ENCODE results near the gene PCDH9.

Gene PCDH9

GRCh38 chr13:67224148-67224846 lies 5.8 kb downstream of the PCDH9 start:
- Histone ChIP-seq H3K36me3 (ENCODE audit: control insufficient read depth, insufficient read depth, low read length) (no peaks in the 10 kb centered on the region), H3K4me3 (ENCODE audit: insufficient read depth, low read depth, low read length) (no peak overlapping the region), H3K27ac (ENCODE audit: insufficient read depth, low read depth, low read length, poor library complexity, severe bottlenecking) (no peak overlapping the region), H3K9me3 (ENCODE audit: control insufficient read depth, low read length) (no peaks in the 10 kb centered on the region), H3K27me3 (ENCODE audit: control insufficient read depth, insufficient read depth, low read length, poor library complexity, severe bottlenecking) (peaks cover 19% of the 10 kb centered on the region), H3K4me1 (ENCODE audit: control insufficient read depth, insufficient read depth, low read length) (no peaks in the 10 kb centered on the region)
- WGBS, 2 experiments, result 31 to 35% methylated on average over 6 of the region's 9 CpGs

GRCh38 chr13:67223742-67224141 lies 6.4 kb downstream of the PCDH9 start:
- H3K27me3 ChIP-seq (ENCODE audit: control insufficient read depth, insufficient read depth, low read length, poor library complexity, severe bottlenecking), result peaks cover 14% of the 10 kb centered on the region
- no peaks in the 10 kb centered on the region for H3K9me3 ChIP-seq (ENCODE audit: control insufficient read depth, low read length)
- no peaks in the 10 kb centered on the region for H3K4me1 ChIP-seq (ENCODE audit: control insufficient read depth, insufficient read depth, low read length)
- no peaks in the 10 kb centered on the region for H3K36me3 ChIP-seq (ENCODE audit: control insufficient read depth, insufficient read depth, low read length)
- no peak overlapping the region for H3K4me3 ChIP-seq (ENCODE audit: insufficient read depth, low read depth, low read length)
- no CpG with 5 or more reads among the region's 1 CpG for WGBS, 2 experiments
- H3K27ac ChIP-seq (ENCODE audit: insufficient read depth, low read depth, low read length, poor library complexity, severe bottlenecking), result no peak overlapping the region

GRCh38 chr13:67223024-67223423 lies 7.1 kb downstream of the PCDH9 start:
- H3K27me3 ChIP-seq (ENCODE audit: control insufficient read depth, insufficient read depth, low read length, poor library complexity, severe bottlenecking), result peaks cover 7% of the 10 kb centered on the region
- no peak overlapping the region for H3K27ac ChIP-seq (ENCODE audit: insufficient read depth, low read depth, low read length, poor library complexity, severe bottlenecking)
- no peak overlapping the region for H3K4me3 ChIP-seq (ENCODE audit: insufficient read depth, low read depth, low read length)
- H3K4me1 ChIP-seq (ENCODE audit: control insufficient read depth, insufficient read depth, low read length), result no peaks in the 10 kb centered on the region
- WGBS, 2 experiments, result 81 to 87% methylated on average over 1 of the region's 2 CpGs
- no peaks in the 10 kb centered on the region for H3K9me3 ChIP-seq (ENCODE audit: control insufficient read depth, low read length)
- no peaks in the 10 kb centered on the region for H3K36me3 ChIP-seq (ENCODE audit: control insufficient read depth, insufficient read depth, low read length)

- Histone ChIP-seq H3K4me1 (ENCODE audit: control insufficient read depth, insufficient read depth, low read length) (peaks cover 3% of the 10 kb centered on the region), H3K9me3 (ENCODE audit: control insufficient read depth, low read length) (no peaks in the 10 kb centered on the region), H3K27me3 (ENCODE audit: control insufficient read depth, insufficient read depth, low read length, poor library complexity, severe bottlenecking) (no peaks in the 10 kb centered on the region), H3K27ac (ENCODE audit: insufficient read depth, low read depth, low read length, poor library complexity, severe bottlenecking) (no peak overlapping the region), H3K36me3 (ENCODE audit: control insufficient read depth, insufficient read depth, low read length) (no peaks in the 10 kb centered on the region), H3K4me3 (ENCODE audit: insufficient read depth, low read depth, low read length) (no peak overlapping the region)
- 91 to 97% methylated on average over 2 to 3 of the region's 3 CpGs for WGBS, 2 experiments
Measured at GRCh38 chr13:67221630-67222226, 8.4 kb downstream of the PCDH9 start.

- H3K27me3 ChIP-seq (ENCODE audit: control insufficient read depth, insufficient read depth, low read length, poor library complexity, severe bottlenecking), result no peaks in the 10 kb centered on the region
- no peak overlapping the region for H3K27ac ChIP-seq (ENCODE audit: insufficient read depth, low read depth, low read length, poor library complexity, severe bottlenecking)
- H3K9me3 ChIP-seq (ENCODE audit: control insufficient read depth, low read length), result no peaks in the 10 kb centered on the region
- no peaks in the 10 kb centered on the region for H3K36me3 ChIP-seq (ENCODE audit: control insufficient read depth, insufficient read depth, low read length)
- 89% methylated on average over 1 of the region's 1 CpG; no CpG with 5 or more reads in 1 of the 2 experiments for WGBS, 2 experiments
- peaks cover 3% of the 10 kb centered on the region for H3K4me1 ChIP-seq (ENCODE audit: control insufficient read depth, insufficient read depth, low read length)
- no peak overlapping the region for H3K4me3 ChIP-seq (ENCODE audit: insufficient read depth, low read depth, low read length)
Measured at GRCh38 chr13:67219113-67219512, 11.0 kb downstream of the PCDH9 start.

GRCh38 chr13:67217880-67218279 lies 12.3 kb downstream of the PCDH9 start:
- Histone ChIP-seq H3K36me3 (ENCODE audit: control insufficient read depth, insufficient read depth, low read length) (no peaks in the 10 kb centered on the region), H3K27ac (ENCODE audit: insufficient read depth, low read depth, low read length, poor library complexity, severe bottlenecking) (no peak overlapping the region), H3K27me3 (ENCODE audit: control insufficient read depth, insufficient read depth, low read length, poor library complexity, severe bottlenecking) (no peaks in the 10 kb centered on the region), H3K9me3 (ENCODE audit: control insufficient read depth, low read length) (no peaks in the 10 kb centered on the region), H3K4me1 (ENCODE audit: control insufficient read depth, insufficient read depth, low read length) (peaks cover 3% of the 10 kb centered on the region), H3K4me3 (ENCODE audit: insufficient read depth, low read depth, low read length) (no peak overlapping the region)

GRCh38 chr13:67216864-67217263 lies 13.3 kb downstream of the PCDH9 start:
- no peak overlapping the region for H3K27ac ChIP-seq (ENCODE audit: insufficient read depth, low read depth, low read length, poor library complexity, severe bottlenecking)
- 87 to 91% methylated on average over 3 to 4 of the region's 4 CpGs for WGBS, 2 experiments
- H3K9me3 ChIP-seq (ENCODE audit: control insufficient read depth, low read length), result no peaks in the 10 kb centered on the region
- no peaks in the 10 kb centered on the region for H3K36me3 ChIP-seq (ENCODE audit: control insufficient read depth, insufficient read depth, low read length)
- H3K27me3 ChIP-seq (ENCODE audit: control insufficient read depth, insufficient read depth, low read length, poor library complexity, severe bottlenecking), result no peaks in the 10 kb centered on the region
- no peak overlapping the region for H3K4me3 ChIP-seq (ENCODE audit: insufficient read depth, low read depth, low read length)
- H3K4me1 ChIP-seq (ENCODE audit: control insufficient read depth, insufficient read depth, low read length), result peaks cover 3% of the 10 kb centered on the region

GRCh38 chr13:67210208-67210607 lies 19.9 kb downstream of the PCDH9 start:
- Histone ChIP-seq H3K4me3 (ENCODE audit: insufficient read depth, low read depth, low read length) (no peak overlapping the region), H3K27me3 (ENCODE audit: control insufficient read depth, insufficient read depth, low read length, poor library complexity, severe bottlenecking) (no peaks in the 10 kb centered on the region), H3K27ac (ENCODE audit: insufficient read depth, low read depth, low read length, poor library complexity, severe bottlenecking) (no peak overlapping the region), H3K36me3 (ENCODE audit: control insufficient read depth, insufficient read depth, low read length) (no peaks in the 10 kb centered on the region), H3K9me3 (ENCODE audit: control insufficient read depth, low read length) (no peaks in the 10 kb centered on the region), H3K4me1 (ENCODE audit: control insufficient read depth, insufficient read depth, low read length) (no peaks in the 10 kb centered on the region)

- Histone ChIP-seq H3K36me3 (ENCODE audit: control insufficient read depth, insufficient read depth, low read length) (no peaks in the 10 kb centered on the region), H3K9me3 (ENCODE audit: control insufficient read depth, low read length) (no peaks in the 10 kb centered on the region), H3K4me3 (ENCODE audit: insufficient read depth, low read depth, low read length) (no peak overlapping the region), H3K27ac (ENCODE audit: insufficient read depth, low read depth, low read length, poor library complexity, severe bottlenecking) (no peak overlapping the region), H3K4me1 (ENCODE audit: control insufficient read depth, insufficient read depth, low read length) (no peaks in the 10 kb centered on the region), H3K27me3 (ENCODE audit: control insufficient read depth, insufficient read depth, low read length, poor library complexity, severe bottlenecking) (no peaks in the 10 kb centered on the region)
- 88 to 93% methylated on average over 1 of the region's 1 CpG for WGBS, 2 experiments
Measured at GRCh38 chr13:67208552-67208951, 21.6 kb downstream of the PCDH9 start.

- no peaks in the 10 kb centered on the region for H3K9me3 ChIP-seq (ENCODE audit: control insufficient read depth, low read length)
- H3K27ac ChIP-seq (ENCODE audit: insufficient read depth, low read depth, low read length, poor library complexity, severe bottlenecking), result no peak overlapping the region
- 90 to 97% methylated on average over 1 of the region's 1 CpG for WGBS, 2 experiments
- no peaks in the 10 kb centered on the region for H3K27me3 ChIP-seq (ENCODE audit: control insufficient read depth, insufficient read depth, low read length, poor library complexity, severe bottlenecking)
- no peaks in the 10 kb centered on the region for H3K36me3 ChIP-seq (ENCODE audit: control insufficient read depth, insufficient read depth, low read length)
- H3K4me1 ChIP-seq (ENCODE audit: control insufficient read depth, insufficient read depth, low read length), result no peaks in the 10 kb centered on the region
- H3K4me3 ChIP-seq (ENCODE audit: insufficient read depth, low read depth, low read length), result no peak overlapping the region
Measured at GRCh38 chr13:67204764-67205163, 25.4 kb downstream of the PCDH9 start.

Measured in ectodermal cell (in vitro differentiated cells).